OCI-LY7 (cell line): Measurements from ENCODE around the gene TMEM115. TPM values are rescaled to one million over a fixed set of nuclear protein-coding genes. Genes with fewer than 3 reads are reported as not detected.

ENCODE experiments used
- BruUV-seq: library from RNA; stranded (reverse); fragments of 400-500 nt; replicated peaks from 2 replicates; lab custom pipeline; 2021; lab: Mats Ljungman, UMichigan
- CTCF ChIA-PET: fragments of 300-600 bp; sonication (Branson Sonifier 250); formaldehyde crosslinking; loops from one replicate; lab custom pipeline; 2022; ENCODE audit warnings: antibody characterized with exemption; ENCODE audit not compliant: unreplicated experiment; lab: Charles Lee
- POLR2A ChIA-PET: fragments of 300-600 bp; sonication (Branson Sonifier 250); formaldehyde crosslinking; loops from one replicate; lab custom pipeline; 2022; ENCODE audit warnings: antibody characterized with exemption; lab: Charles Lee
- DNase-seq: peaks from one replicate; pipeline ENCODE4 v3.0.0-alpha.2; 2015; ENCODE audit warnings: low spot score
- H2AFZ ChIP-seq: fragments of 200-600 bp; sonication (generic), shearing (Covaris generic); 2 replicates; pipeline ENCODE4 v1.6.1; 2014; ENCODE audit warnings: mild to moderate bottlenecking, antibody characterized with exemption, low read length, moderate library complexity
- H3K27ac ChIP-seq: fragments of 200-600 bp; sonication (generic); 2 replicates; pipeline ENCODE4 v1.5.1; 2014; ENCODE audit warnings: mixed run types, low read depth, mild to moderate bottlenecking, moderate library complexity, low read length, inconsistent platforms; ENCODE audit not compliant: poor library complexity, severe bottlenecking
- H3K36me3 ChIP-seq: fragments of 200-600 bp; sonication (generic); 2 replicates; pipeline ENCODE4 v1.6.1; 2014; ENCODE audit warnings: mild to moderate bottlenecking, antibody characterized with exemption, low read length, moderate library complexity, mixed read lengths; ENCODE audit not compliant: insufficient read depth
- H3K4me1 ChIP-seq: fragments of 200-600 bp; sonication (generic); 2 replicates; pipeline ENCODE4 v1.5.1; 2014; ENCODE audit warnings: mild to moderate bottlenecking, low read length; ENCODE audit not compliant: insufficient read depth, poor library complexity, severe bottlenecking
- H3K4me2 ChIP-seq: fragments of 200-600 bp; sonication (generic); 2 replicates; pipeline ENCODE4 v1.6.1; 2014; ENCODE audit warnings: mild to moderate bottlenecking, low read length
- H3K4me3 ChIP-seq: fragments of 200-600 bp; sonication (generic); 2 replicates; pipeline ENCODE4 v1.5.1; 2014; ENCODE audit warnings: mild to moderate bottlenecking, low read depth, low read length; ENCODE audit not compliant: poor library complexity, severe bottlenecking
- H3K79me2 ChIP-seq: fragments of 200-600 bp; sonication (generic); 2 replicates; pipeline ENCODE4 v1.6.1; 2016; ENCODE audit warnings: low read depth, mild to moderate bottlenecking, low read length, moderate library complexity, mixed read lengths; ENCODE audit not compliant: insufficient read depth
- H3K9me2 ChIP-seq: fragments of 200-600 bp; sonication (generic); 2 replicates; pipeline ENCODE4 v1.6.1; 2016; ENCODE audit warnings: mild to moderate bottlenecking, low read length, mixed read lengths; ENCODE audit not compliant: insufficient read depth
- H3K9me3 ChIP-seq: fragments of 200-600 bp; sonication (generic); 2 replicates; pipeline ENCODE4 v1.6.1; 2014; ENCODE audit warnings: mild to moderate bottlenecking, mixed run types, low read length, mixed read lengths
- H4K20me1 ChIP-seq: fragments of 200-600 bp; sonication (generic); 2 replicates; pipeline ENCODE4 v1.6.1; 2014; ENCODE audit warnings: mild to moderate bottlenecking, antibody characterized with exemption, low read length, moderate library complexity, mixed read lengths; ENCODE audit not compliant: insufficient read depth
- EZH2phosphoT487 ChIP-seq: fragments of 200-600 bp; sonication (generic); IDR thresholded peaks from 2 replicates; pipeline ENCODE4 v1.6.1; 2018; ENCODE audit warnings: low read depth, borderline replicate concordance, mild to moderate bottlenecking, mixed run types, antibody characterized with exemption, low read length, moderate library complexity, mixed read lengths
- intact Hi-C: fragments of 100-400 bp; cut with micrococcal nuclease; formaldehyde crosslinking; loops from one replicate; pipeline ENCODE4 v1.10.0; 2022; ENCODE audit not compliant: unreplicated experiment
- total RNA-seq, 2 experiments: library from RNA; depleted of rRNA in 1 of 2; stranded (reverse); fragments of >200 nt in 1 of 2; shearing (Covaris generic) in 1 of 2; gene quantifications; 2 replicates each; pipeline ENCODE4 v1.2.3, GENCODE V29; 2014 to 2022
- TF ChIP-seq, protein P1 (sequence below): fragments of 200-600 bp; sonication (generic); conservative IDR thresholded peaks from 2 replicates; pipeline ENCODE4 v1.5.1; 2014; ENCODE audit warnings: mild to moderate bottlenecking, antibody characterized with exemption, low read length, moderate library complexity, mixed read lengths

Gene TMEM115
- total RNA-seq, 2 experiments from 2014 or later = 16.2 to 18.9 TPM

DNA sequence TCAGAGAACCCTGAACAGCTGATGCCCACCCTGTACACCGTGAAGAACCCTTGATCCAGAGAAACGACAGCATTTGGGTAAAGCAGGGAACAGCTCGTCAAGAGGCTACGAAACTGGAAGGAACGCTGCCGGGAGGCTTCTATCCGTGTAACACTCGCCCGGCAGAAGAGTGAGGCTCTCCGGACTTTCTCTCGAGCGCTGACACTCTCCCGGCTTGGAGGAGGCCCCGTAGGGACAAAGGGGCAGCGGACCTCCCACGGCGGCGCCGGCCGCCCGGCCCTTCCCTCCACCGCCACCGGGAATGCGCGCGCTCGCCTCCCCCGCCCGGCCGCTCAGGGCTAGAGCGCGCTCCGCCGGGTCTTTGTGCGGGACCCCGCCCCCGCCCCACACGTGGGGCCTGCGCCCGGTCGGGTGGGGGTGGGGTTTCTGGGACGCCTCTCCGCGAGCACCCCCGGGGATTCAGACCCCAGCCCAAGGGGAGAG is 38.4 kb downstream of the TMEM115 start:
- peaks cover 49% of the 10 kb centered on the region for H3K4me1 ChIP-seq
- POLR2A ChIA-PET = interaction anchor here (0.9 to 1.1 kb wide), 2 partner anchors 13 to 16 kb away, joined by 5 to 6 read pairs; no protein-coding TSS in a partner anchor
- TF ChIP-seq EZH2phosphoT487 = no peak
- TF ChIP-seq, protein P1, sequence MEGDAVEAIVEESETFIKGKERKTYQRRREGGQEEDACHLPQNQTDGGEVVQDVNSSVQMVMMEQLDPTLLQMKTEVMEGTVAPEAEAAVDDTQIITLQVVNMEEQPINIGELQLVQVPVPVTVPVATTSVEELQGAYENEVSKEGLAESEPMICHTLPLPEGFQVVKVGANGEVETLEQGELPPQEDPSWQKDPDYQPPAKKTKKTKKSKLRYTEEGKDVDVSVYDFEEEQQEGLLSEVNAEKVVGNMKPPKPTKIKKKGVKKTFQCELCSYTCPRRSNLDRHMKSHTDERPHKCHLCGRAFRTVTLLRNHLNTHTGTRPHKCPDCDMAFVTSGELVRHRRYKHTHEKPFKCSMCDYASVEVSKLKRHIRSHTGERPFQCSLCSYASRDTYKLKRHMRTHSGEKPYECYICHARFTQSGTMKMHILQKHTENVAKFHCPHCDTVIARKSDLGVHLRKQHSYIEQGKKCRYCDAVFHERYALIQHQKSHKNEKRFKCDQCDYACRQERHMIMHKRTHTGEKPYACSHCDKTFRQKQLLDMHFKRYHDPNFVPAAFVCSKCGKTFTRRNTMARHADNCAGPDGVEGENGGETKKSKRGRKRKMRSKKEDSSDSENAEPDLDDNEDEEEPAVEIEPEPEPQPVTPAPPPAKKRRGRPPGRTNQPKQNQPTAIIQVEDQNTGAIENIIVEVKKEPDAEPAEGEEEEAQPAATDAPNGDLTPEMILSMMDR = no peak
- peaks cover 20% of the 10 kb centered on the region; the same call in 1 of the 2 replicates for H3K36me3 ChIP-seq
- H3K4me2 ChIP-seq = peak overlapping the region; percentile 73
- CTCF ChIA-PET = interaction anchor here (0.6 kb wide), 1 partner anchor 28 kb away, joined by 3 read pairs; no protein-coding TSS in a partner anchor
- H4K20me1 ChIP-seq = no peaks in the 10 kb centered on the region
- H3K9me3 ChIP-seq = no peaks in the 10 kb centered on the region
- H2AFZ ChIP-seq = peak overlapping the region; percentile 59
- H3K9me2 ChIP-seq = no peaks in the 10 kb centered on the region
- H3K4me3 ChIP-seq = peak overlapping the region; percentile 72
- DNase-seq = peak; percentile 82
- H3K79me2 ChIP-seq = no peaks in the 10 kb centered on the region
- no TSS peak for BruUV-seq
- peak overlapping the region; percentile 51 for H3K27ac ChIP-seq
- intact Hi-C loops = loop anchor here (5.0 kb wide), 1 partner anchor 94 kb away; no protein-coding TSS in a partner anchor

DNA sequence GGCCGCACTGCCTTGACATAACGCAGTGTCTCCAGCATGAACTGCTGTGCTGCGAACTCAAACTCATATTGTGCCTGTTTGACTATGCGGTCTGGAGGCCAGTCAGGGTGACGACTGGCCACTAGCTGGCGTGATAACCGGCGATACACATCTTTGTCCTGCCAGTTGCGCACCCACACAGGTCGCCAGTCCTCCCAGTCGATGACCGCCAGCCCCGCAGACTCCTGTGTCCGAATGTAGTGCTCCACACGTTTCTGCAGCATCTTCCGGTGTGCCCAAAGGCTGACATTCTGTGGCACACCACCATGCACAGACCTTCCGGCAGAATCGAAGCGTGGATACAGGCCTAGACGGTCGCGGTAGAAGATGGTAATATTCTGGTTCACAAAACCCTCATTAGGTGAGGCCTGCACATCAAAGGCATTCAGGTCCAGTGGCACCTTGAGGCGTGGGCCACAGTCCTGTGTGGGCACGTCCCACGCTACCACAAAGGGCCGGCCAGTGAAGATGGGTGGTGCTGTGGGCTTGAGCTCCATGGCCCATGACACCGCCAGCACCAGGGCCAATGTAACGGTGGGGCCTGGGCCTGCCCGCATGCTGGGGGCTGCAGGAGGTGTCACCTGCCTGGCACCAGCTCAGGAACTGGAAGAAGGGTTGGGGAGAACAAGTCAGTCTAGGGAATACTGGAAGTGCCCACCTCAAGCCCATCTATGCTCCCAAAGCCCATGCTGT is 39.3 kb downstream of the TMEM115 start:
- Histone ChIP-seq H4K20me1 (no peaks in the 10 kb centered on the region), H3K4me1 (peaks cover 49% of the 10 kb centered on the region), H3K9me2 (no peaks in the 10 kb centered on the region), H2AFZ (no peak overlapping the region), H3K27ac (peak overlapping the region; percentile 51), H3K4me3 (peak overlapping the region; percentile 72), H3K36me3 (peaks cover 15% of the 10 kb centered on the region; the same call in 1 of the 2 replicates), H3K4me2 (peak overlapping the region; percentile 73), H3K9me3 (no peaks in the 10 kb centered on the region), H3K79me2 (no peaks in the 10 kb centered on the region)
- ChIA-PET POLR2A (interaction anchor here (0.9 to 1.1 kb wide), 2 partner anchors 14 to 17 kb away, joined by 5 to 6 read pairs; no protein-coding TSS in a partner anchor), CTCF (interaction anchor here (0.6 kb wide), 1 partner anchor 28 kb away, joined by 3 read pairs; no protein-coding TSS in a partner anchor)
- TSS peak; percentile 35 for BruUV-seq
- no peak for DNase-seq
- TF ChIP-seq, protein P1 = no peak
- TF ChIP-seq EZH2phosphoT487 = no peak
- intact Hi-C loops = loop anchor here (5.0 kb wide), 1 partner anchor 93 kb away; no protein-coding TSS in a partner anchor
